GM20431 (cell line): Measurements from ENCODE around the gene VWA3B.
"Not testable (repeated sequence)": the region's sequence is repeated elsewhere in the genome, so short reads cannot be mapped to it uniquely, and the experiment has no call there.

ENCODE experiments used
- in situ Hi-C: fragments of 300-500 bp; cut with MseI, MboI; formaldehyde crosslinking; loops from one replicate; pipeline ENCODE4 v1.15.0; 2020; ENCODE audit warnings: low sequenced_read_pairs; ENCODE audit not compliant: unreplicated experiment

VWA3B gene

GRCh38 chr2:98236935-98237334 lies 150.0 kb downstream of the VWA3B start:
- in situ Hi-C loops, result no loop called here

GRCh38 chr2:98240786-98241398 lies 153.9 kb downstream of the VWA3B start:
- in situ Hi-C loops, result no loop called here

- in situ Hi-C loops, result no loop called here
Observed at GRCh38 chr2:98241592-98241991, 154.6 kb downstream of the VWA3B start.

GRCh38 chr2:98242003-98242402 lies 155.0 kb downstream of the VWA3B start:
- in situ Hi-C loops, result no loop called here

- in situ Hi-C loops, result no loop called here
Observed at GRCh38 chr2:98245491-98245890, 158.5 kb downstream of the VWA3B start.

- in situ Hi-C loops, result no loop called here
Observed at GRCh38 chr2:98247383-98247782, 160.4 kb downstream of the VWA3B start.

GRCh38 chr2:98252038-98252773 lies 165.2 kb downstream of the VWA3B start:
- in situ Hi-C loops, result no loop called here

GRCh38 chr2:98253461-98254070 lies 166.6 kb downstream of the VWA3B start:
- in situ Hi-C loops, result no loop called here

- in situ Hi-C loops, result no loop called here
Observed at GRCh38 chr2:98254504-98255059, 167.6 kb downstream of the VWA3B start.

- in situ Hi-C loops, result no loop called here
Observed at GRCh38 chr2:98258906-98259305, 171.9 kb downstream of the VWA3B start.

- in situ Hi-C loops, result no loop called here
Observed at GRCh38 chr2:98263362-98263761, 176.4 kb downstream of the VWA3B start.

GRCh38 chr2:98268225-98268624 lies 181.3 kb downstream of the VWA3B start:
- in situ Hi-C loops, result not testable (repeated sequence)

GRCh38 chr2:98269274-98269673 lies 182.3 kb downstream of the VWA3B start:
- in situ Hi-C loops, result no loop called here

GRCh38 chr2:98269830-98270229 lies 182.9 kb downstream of the VWA3B start:
- in situ Hi-C loops, result no loop called here

- in situ Hi-C loops, result no loop called here
Observed at GRCh38 chr2:98277162-98277859, 190.3 kb downstream of the VWA3B start.

- in situ Hi-C loops, result no loop called here
Observed at GRCh38 chr2:98278074-98278473, 191.1 kb downstream of the VWA3B start.

GRCh38 chr2:98280376-98281102 lies 193.6 kb downstream of the VWA3B start:
- in situ Hi-C loops, result no loop called here

- in situ Hi-C loops, result no loop called here
Observed at GRCh38 chr2:98281607-98282006, 194.6 kb downstream of the VWA3B start.

- in situ Hi-C loops, result no loop called here
Observed at GRCh38 chr2:98282109-98282508, 195.1 kb downstream of the VWA3B start.

- in situ Hi-C loops, result no loop called here
Observed at GRCh38 chr2:98293030-98293429, 206.1 kb downstream of the VWA3B start.
